CD4-positive, alpha-beta T cell treated with Interleukin-17A for 4 hours (primary cell): Measurements from ENCODE around the gene TELO2.
A peak's percentile ranks its signal among the peaks of the same experiment; 100 is the strongest.

Source experiments
- DNase-seq: peaks from one replicate; pipeline ENCODE4 v3.0.0-alpha.2; 2020; ENCODE audit warnings: mixed read lengths

TELO2 gene

DNA sequence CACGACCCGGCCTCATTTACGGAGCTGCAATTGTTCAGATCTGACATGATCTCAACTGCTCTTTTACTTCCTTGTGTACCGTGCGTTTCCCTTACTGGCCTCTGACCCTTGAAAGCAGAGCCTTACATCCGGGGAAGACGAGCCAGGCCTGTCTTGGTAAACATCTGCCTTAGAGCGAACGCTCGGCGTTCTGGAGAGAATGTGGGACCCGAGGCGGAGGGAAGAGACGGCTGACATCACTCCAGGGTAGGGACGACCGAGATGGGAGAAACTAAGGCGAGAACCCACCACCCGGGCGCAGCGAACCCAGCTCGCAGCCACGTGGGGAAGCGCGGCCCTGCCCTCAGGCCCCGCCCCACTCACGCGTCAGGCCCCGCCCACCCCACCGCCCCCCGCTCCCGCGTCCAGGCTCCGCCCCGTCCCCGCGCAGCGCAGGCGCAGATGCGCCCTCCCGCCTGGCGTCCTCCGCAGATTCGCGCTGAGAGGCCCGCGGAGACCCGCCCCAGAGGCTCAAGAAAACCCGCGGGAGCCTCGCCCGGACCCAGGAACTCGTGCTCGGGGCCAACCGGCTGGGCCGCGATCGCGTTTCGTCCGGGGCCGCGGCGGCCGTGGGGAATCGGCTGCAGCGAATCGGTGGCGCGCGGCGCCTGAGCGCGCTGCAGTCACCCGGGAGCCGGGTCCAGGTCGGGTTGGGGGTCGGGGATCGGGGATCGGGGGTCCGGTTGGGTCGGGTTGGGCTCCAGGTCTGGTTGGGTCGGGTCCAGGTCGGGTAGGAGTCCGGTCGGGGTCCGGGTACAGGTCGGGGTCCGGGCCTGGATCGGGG is at the start of gene TELO2:
Gene TELO2, plus strand, starts transcription at position 438 of the 823 bp plus-strand sequence. CDS start 922 bp downstream, outside the sequence.
- peak; percentile 94 for DNase-seq

DNA sequence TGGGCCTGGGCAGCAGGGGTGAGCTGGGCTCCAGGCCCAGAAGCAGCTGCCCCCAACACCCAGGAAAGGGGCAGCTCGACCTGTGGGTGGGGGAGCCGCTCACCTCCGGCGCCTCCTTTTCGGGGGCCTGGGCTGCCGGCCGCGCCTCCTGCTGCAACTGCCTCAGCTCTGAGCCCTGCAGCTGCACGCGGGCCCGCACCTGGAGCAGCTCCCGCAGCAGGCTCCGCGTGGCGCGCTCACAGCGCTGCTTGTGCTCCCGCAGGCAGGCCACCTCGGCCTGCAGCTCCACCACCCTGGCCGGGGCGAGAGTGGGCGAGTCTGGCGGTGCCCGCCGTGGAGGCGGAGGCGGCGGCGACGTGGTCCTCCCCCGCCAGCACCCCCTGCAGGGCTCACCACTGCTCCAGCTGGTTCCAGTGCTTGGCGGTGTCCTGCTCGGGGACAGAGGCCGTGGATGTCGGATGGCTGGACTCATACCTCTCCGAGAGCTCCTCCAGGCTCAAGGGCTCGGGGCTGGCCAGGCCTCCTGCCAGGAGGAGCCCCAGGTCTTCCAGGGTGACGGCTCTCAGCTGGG is 49.7 kb upstream of the TELO2 start:
- DNase-seq, result no peak

DNA sequence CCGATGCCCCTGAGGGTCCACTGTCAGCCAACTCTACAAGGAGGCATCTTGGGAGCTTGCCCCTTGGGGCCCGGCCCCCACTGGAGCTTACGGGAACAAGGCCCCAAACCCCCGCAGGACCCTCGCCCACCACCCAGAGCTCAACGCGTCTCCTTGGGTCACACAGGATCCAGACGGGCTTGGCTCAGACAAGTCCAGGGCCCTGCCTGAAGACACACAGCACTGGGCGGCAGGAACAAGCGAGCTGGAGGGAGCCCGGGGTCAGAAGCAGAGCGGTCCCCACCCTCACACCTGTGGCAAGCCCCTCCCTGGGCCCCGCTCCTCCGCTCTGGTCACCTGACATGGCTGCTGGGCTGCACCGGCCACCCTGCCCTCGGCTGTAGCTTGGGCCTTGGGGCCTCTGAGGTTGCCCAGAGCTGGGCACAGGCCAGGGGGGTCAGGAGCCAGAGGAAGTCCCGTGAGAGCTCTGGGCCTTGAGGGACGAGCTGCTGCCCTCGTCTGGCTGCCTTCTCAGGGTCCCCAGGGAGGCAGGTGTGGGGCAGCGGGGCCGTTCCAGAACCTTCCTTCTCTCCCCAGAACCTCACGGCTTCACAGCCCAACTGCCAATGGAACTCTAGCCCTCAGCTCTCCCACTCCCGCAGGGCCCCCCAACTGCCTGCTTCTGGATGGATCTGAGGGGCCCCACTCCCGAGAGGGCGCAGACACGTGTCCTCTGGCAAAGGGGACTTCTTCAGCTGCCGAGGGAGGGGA is 49.0 kb upstream of the TELO2 start, which contains the start of gene CCDC154:
Gene CCDC154, minus strand, starts transcription at position 577 of the 750 bp plus-strand sequence. Its CDS starts 234 bp downstream, at position 343.
- no peak for DNase-seq

DNA sequence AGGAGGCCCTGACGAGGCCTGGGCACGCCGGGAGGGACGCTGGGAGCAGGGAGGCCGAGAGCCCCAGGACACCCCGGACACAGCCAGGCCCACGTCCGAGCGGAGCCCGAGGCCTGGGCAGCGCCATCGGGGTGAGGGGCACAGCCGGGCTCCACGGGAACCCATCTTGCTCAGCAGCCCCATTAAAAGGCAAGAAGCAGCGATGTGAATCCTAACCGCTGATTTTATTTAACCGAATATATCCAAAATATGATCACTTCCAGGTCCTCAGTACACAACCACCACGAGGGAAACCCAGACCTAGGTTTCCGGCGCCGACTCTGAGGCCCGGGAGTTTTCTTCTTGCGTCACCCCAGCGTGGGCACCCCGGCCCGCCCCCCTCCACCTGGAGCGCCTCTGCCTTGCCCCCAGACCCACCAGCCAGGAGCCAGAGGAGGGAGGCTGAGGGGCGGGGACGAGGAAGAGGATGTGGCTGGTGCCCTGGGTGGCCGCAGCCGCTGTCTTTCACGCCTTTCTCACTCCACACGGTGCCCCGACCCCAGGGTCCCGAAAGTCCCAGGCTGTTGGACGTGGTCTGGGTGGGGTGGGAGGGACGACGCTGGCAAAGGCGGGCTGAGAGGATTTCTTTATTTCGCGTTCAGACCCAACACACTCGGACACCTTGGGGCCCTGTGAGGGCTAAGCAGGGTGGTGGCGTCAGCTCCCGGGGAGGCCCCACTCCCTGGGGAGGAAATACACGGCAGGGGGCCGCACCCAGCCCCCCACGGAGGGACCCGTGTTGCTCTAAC is 48.2 kb upstream of the TELO2 start:
- no peak for DNase-seq

DNA sequence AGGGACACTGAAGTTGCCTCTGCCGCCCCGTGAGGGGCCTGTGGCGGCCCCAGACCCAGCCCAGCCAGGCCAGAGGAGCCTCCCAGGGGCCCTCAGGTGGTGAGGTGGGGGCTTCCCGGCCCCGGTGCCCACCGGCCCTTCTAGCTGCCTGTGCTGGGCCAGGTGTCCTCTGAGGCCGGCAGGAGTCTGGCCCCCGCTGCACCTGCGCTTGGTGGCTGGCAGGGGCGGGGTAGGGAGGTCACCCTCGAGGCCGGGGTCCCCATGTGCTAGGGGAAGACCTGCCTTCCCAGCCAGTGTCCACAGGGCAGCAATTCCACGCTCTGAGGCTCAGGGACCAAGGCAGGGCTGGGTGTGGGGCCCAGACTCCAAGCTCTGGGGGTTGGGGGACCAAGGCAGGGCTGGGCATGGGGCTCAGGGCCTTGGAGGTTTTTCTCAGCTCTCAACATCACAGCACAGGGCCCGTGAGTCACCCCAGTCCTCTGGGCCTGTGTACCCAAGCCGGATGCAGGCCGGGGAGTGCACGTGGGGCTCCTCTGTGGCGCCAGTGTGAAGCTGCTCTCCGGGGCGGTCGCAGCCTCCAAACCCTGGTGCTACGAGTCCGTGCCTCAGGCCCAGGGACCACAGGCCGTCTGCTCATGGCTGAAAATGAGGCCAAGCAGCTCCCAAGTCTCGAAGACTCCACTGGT is 47.5 kb upstream of the TELO2 start:
- no peak for DNase-seq

DNA sequence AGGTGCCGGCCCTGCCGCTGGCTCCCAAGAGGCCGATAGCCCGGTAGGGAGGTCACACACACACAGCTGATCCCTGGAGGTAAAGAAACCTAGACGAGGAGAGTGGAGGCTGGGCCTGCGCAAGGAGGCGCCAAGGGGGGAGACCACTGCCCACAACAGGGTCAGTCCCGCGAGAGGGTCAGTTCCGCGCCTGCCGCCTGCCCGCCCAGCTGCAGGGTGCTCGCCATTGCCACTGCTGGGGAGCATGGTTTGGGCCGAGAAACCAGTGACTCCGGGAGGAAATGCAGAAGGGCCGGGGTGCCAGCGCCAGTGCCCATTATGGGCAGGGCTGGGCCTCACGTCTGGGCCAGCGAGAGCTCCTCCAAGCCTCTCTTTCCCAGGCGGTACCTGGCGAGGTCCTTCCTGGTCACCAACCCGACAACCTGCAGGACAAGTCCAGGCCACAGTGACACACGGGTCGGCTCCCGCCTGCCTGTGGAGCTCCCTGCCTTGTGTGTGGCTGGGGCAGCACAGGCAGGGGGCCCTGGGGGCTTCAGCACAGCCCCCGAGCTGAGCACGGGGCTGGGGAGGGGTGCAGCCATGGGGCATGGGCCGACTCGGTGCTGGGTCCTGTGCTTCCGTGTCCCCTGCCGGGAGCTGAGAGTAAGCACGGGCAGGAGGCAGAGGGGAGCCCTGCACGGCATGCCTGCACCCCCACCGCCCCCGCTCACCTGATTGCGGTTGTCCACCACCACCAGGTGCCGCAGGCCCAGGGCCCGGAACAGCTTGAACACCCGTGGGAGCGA is 46.7 kb upstream of the TELO2 start:
- DNase-seq, result no peak

DNA sequence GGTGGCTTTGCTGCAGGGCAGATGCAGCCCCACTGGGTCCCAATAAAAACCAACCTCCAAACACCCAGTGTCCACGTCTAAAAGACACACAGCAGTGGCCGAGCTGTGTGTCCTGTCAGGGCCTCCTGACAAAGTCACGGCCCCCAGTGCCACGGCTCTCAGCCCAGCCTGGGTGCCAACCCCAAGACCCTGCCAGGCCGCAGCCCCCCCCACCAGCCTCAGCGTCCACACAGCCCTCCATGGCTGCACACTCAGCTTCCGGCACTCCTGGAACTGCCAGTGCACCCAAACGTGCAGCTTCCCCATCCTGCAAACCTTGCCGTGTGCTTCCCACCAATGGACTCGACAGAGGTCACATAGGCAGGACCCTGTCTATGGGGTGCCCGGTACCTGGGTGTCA is 45.2 kb upstream of the TELO2 start:
- no peak for DNase-seq

DNA sequence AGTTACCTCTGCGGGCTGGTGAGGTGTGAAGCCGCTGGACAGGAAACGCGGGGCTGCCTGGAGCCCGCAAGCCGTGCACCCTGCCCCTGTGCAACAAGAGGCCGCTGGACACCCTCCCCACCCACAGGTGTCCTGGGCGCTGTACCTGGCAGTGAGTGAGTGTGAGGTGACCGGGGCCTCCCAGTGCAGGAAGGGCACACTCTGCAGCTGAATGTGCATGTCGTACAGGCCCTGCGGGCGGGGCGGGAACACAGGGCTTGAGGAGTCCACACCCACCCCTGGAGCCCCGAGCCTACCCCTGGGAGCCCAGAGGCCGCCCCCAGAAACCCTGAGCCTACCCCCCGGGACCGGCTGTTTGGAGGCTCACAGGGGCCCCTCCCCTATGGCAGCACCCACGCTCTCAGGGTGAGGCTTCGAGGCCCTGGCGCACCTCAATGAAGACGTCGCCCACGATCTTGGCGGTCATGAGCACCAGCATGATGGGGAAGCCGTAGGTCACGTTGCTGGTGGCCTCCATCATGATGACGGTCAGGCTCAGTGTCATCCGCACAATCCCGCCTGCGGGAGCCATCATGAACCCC is 44.5 kb upstream of the TELO2 start:
- no peak for DNase-seq

DNA sequence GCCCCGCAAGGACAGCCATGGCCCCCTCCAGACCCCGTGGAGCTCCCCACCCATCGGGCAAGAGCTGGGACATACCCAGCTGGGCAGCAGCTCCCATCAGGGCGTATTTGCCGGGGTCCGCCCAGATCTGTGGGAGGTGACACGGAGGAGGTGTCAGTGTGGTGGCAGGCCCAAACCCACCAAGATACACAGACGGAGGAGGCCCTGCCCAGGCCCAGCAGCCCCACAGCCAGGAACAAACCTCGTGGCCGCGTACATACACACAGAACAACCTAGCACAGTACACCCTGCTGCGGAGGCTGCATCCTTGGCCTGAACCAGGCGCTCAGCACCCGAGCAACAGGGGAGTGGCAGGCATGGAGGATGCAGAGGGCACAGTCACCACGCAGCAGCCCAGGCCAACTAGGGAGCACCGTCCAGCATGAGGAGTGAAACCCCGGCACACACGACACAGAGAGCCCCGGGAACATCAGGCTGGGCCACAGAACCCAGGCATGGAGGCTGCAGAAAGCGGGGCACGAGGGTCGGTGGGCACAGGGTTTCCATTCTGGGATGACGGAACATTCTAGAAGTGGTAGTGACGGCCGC is 43.9 kb upstream of the TELO2 start:
- DNase-seq, result no peak

DNA sequence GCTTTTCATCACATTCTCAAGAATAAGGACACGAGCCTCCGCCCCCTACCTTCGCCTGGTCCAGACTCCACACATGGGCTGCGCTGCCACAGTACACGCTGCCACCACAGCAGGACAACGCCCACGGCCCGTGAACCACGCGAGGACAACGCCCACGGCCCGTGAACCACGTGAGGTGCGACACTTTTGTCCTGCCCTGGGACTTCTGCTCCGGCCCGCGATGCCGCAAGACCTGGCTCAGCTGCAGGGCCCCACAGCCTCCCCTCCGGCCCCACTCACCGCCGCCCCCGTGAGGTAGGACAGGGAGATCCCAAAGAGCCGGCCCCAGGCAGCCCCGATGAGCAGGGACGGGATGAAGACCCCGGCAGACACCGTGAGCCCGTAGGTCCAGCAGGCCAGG is 42.9 kb upstream of the TELO2 start:
- no peak for DNase-seq

DNA sequence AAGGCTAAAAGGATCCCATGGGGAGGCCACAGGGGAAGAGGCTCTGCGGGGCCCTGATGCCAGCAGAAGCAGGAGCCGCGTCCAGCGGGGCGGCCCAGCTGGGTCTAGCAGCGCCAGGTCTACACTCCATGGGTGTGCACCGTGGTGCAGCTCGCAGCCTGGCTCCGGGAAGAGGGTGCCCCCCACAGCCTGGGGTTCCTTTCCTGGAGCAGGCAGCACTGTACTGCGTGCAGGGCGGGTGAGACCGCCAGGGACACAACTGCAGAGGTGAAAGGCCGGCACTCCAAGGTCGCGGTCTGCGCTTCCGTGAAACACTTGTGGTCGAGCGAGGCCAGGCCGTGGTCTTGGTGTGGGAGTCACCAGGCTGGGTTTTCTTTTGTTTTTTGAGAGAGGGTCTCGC is 42.3 kb upstream of the TELO2 start:
- DNase-seq, result no peak

DNA sequence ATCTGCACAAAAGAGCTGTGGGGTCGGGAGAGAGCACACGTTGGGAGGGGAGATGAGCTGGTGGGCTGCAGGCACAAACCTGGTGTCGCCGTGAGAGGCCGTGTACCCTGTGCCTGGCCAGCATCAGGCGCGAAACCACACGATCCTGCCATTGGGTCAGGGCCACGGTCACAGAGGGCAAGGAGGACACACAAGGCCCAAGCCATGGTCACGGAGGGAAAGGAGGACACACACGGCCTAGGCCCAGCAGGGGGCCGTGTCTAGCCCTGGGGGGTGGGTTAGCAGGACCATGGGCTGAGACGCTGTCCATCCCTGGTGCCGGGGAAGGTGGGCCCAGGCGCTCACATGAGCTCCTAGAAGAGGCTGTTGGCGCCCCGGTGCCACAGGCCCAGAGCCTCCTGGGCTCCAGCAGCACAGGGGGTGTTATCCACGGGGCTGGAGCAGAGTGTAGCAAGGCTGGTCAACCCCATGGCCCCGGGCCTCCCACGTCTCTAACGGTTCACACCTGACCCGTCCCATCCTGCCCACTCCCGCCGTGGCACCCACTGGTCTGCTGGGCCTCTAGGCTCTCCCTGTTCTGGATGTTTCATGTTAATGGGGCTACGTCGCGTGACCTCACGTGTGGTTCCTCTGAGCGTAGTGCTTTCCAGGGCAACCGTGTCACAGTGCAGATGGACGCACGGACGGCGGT is 41.3 kb upstream of the TELO2 start:
- DNase-seq, result no peak

DNA sequence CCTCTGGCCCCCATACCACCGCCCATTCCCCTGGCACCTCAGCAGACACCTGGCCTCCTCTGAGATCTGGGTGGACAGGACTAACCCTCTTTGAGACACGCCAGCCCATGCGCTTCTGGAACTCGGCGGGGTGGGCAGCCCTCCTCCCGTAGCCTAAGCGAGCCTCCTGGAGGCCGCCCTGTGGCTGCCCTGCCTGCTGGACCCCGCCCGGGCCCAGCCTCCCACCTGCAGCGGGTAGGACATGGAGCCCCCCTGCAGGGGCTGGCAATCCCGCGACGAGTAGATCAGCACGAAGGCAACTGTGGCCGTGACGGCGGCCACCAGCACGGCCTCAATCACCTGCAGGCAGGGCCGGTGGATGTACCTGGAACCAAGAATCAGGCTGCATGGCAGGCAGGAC is 40.6 kb upstream of the TELO2 start:
- DNase-seq, result no peak

DNA sequence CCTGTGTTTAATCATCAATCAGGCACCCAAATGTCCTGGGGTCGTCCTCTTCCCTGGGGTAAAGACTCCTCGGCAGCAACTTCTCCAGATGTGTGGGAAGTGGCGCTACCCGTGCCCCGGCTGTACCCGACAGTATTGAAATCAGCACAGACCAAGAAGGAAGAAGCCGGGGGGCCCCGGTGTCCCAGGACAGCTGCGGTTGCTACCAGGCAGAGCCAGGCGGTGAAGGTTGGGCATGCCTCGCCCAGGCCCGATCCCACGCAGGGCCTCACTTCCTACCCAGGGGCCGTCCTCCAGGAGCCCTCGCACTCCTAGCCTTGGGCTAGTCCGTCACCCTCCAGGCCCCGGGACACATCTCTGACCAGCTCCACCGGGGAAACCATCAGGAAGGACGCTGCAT is 39.8 kb upstream of the TELO2 start:
- DNase-seq, result no peak

DNA sequence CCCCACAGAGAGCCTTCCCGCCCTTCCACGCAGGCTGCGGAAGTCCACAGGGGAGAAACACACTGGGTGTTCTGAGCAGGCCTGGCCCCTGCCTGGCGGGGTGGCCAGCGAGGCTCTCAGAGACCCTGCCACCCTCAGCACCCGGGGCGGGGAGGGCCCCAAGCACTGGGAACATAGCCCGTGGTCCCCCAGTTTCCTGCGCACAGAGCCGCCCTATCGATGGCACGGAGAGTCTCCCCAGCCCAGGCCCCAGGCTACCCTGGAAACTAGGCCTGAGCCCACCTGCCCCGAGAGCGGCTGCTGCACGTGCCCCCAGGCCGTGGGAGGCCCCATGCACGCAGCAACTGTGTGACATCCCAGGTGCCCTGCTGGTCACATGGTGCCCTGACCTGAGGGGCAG is 38.6 kb upstream of the TELO2 start:
- no peak for DNase-seq

DNA sequence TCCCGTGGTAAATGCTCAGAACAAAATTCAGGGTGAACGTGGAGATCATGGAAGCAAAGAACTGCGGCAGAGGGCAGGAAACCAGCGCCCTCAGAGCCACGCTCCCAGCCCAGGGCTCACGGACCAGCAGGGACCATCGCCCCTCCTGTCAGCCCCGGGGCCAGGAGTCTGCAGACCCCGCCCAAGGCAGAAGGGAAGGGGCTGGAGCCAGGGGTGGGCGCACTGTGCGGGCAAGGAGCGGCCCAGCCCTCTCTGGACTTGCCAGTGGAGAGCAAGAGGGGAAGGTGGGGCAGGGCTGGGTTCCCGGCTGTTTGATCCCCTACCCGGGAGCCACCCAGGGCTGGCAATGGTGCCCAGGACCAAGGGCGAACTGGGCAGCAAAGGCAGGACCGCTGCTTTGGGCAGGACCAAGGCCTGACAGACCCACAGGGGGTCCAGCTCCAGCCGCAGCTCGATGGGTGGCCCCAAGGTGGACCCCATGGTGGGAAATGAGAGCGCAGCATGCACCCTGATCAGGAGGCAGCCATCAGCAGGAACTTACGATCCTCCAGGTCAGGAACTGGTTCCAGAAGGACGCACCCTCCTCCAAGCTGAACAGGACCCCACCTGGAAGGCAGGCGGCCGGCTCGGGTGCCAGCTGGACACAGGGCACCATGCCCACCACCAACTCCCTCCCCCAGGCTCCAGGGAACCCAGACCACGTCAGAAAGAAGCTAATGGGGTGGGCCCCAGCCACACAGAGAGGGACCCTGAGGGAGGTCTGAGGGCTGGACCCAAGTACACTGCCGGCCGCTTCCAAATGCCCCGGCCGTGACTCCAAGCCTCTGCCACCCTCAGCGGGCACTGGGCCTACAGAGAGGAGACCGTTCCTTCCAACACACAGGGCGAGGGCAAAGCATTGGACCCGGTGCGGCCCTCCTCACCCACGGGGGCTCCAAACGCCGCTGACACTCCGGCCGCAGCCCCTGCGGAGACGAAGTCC is 37.7 kb upstream of the TELO2 start:
- no peak for DNase-seq

DNA sequence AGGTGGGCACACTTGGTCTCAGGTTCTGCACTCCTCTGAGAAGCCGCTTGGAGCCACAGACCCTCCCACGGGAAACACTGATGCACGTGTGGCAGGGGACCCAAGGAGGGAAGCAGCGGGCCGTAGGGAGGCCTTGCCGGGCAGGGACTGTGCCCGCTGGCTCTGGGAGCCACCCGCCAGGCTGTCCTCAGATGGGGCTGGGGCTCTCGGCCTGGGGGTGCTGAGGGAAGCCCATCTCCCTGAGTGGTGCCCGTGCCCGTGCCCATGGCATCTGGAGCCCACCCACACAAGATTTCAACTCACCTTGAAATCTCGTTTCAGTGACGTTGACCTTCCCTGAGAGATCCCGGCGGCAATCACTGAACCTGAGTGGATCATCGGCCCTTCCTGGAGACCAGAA is 36.2 kb upstream of the TELO2 start:
- DNase-seq, result no peak

DNA sequence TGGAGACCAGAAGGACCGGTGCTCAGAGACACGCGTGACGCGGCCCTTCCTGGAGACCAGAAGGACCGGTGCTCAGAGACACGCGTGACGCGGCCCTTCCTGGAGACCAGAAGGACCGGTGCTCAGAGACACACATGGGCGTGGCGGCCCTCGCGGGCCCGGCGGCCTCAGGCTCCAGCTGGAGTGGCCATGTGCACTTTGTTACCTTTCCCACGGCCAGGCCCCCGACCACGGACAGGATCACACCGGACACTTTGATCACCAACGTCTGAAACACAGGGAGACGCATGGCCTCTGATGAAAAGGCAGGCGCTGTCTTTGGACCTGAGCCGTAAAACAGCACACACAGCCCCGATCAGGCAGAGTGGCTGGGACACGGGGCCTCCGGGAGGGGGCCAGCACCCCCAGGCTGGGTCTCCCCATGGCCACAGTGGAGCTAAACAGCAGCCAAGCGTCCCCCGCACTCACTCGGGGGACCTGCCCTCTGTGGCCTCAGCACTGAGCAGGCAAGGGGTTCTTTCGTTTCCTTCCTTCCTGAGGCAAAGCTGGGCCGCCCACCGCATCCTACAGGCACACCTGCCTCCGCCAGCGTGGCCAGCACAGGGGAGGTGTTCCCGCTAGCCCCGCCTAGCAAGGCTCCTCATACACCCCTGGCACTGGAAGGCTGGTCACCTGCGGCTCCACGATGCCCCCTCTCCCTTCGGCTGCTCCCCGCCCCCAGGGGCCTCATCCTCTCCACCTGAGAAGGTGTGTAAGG is 35.5 kb upstream of the TELO2 start:
- no peak for DNase-seq
